HEK293T (cell line): ENCODE measurements around the gene ATIC.

Source experiments
- CTBP1 ChIP-seq: fragments of 450-650 bp; IDR thresholded peaks from 2 replicates; pipeline ENCODE4 v1.6.1; 2016; ENCODE audit warnings: borderline replicate concordance
- FOXA1 ChIP-seq: fragments of 450-650 bp; IDR thresholded peaks from 2 replicates; pipeline ENCODE4 v1.6.1; 2016; ENCODE audit warnings: mild to moderate bottlenecking
- FOXK2 ChIP-seq: fragments of 450-650 bp; IDR thresholded peaks from 2 replicates; pipeline ENCODE4 v1.6.1; 2016; ENCODE audit warnings: mild to moderate bottlenecking
- FOXM1 ChIP-seq: fragments of 450-650 bp; IDR thresholded peaks from 2 replicates; pipeline ENCODE4 v1.6.1; 2017; ENCODE audit warnings: mild to moderate bottlenecking, borderline replicate concordance
- HDGF ChIP-seq: fragments of 450-650 bp; IDR thresholded peaks from 2 replicates; pipeline ENCODE4 v1.6.1; 2017; ENCODE audit warnings: antibody characterized with exemption, borderline replicate concordance
- L3MBTL2 ChIP-seq: fragments of 450-650 bp; conservative IDR thresholded peaks from 2 replicates; pipeline ENCODE4 v1.6.1; 2016; ENCODE audit warnings: mild to moderate bottlenecking
- NFRKB ChIP-seq: fragments of 450-650 bp; IDR thresholded peaks from 2 replicates; pipeline ENCODE4 v1.6.1; 2016; ENCODE audit warnings: mild to moderate bottlenecking, moderate library complexity
- SP1 ChIP-seq: fragments of 450-650 bp; IDR thresholded peaks from 2 replicates; pipeline ENCODE4 v1.6.1; 2017
- SUZ12 ChIP-seq: fragments of 450-650 bp; IDR thresholded peaks from 2 replicates; pipeline ENCODE4 v1.6.1; 2016; ENCODE audit warnings: mild to moderate bottlenecking
- TARDBP ChIP-seq: fragments of 450-650 bp; IDR thresholded peaks from 2 replicates; pipeline ENCODE4 v1.6.1; 2016
- ZNF384 ChIP-seq: fragments of 450-650 bp; IDR thresholded peaks from 2 replicates; pipeline ENCODE4 v1.6.1; 2016

DNA sequence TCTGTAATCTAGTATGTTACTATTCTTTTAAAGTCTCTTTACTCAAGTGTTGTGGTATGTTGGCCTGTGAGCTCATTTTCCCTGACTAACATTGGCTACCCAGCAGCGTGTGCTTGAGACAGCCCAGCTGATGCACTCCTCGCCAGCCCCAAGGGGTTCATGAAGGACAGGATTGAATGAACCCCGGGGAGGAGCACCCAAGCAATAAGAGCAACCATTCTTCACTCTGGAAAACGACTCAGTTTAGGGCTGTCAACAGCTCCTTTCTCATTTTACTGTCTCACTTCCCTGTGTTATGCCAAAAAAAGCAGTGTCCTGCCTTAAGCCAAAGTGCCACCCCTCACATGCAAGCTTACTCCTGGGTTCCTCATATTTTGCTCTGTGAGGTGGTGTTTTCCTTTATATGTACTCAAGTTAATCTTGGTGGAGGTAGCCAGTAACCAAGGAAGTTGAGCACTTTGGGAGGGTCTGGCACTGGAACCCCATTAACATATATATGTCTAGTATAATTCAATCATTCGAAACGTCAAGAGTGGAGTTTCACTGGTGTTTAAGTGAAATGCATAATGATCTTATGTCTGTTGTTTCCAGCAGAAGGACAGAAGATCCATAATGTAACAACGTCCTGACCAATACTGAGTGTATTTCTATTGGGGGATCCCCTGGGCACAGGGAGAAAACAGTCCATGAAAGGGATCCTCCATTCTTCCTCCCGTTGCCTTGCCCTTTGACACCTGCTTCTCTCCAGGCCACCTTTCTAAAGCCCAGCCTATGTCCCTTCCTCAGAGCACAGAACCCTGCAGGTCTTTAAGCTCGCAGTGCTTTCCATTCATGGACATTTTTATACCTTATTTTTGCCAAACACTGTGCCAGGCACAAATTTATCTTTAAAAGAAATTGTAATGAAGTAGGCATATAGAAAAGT lies 43.2 kb downstream of the ATIC start:
- TF ChIP-seq FOXA1 (no peak), FOXM1 (no peak), CTBP1 (no peak), ZNF384 (no peak), FOXK2 (no peak), NFRKB (no peak), SP1 (no peak), TARDBP (no peak), SUZ12 (no peak), HDGF (no peak), L3MBTL2 (no peak)
